ENCODE data around the gene FIBCD1.

The FIBCD1 gene

DNA sequence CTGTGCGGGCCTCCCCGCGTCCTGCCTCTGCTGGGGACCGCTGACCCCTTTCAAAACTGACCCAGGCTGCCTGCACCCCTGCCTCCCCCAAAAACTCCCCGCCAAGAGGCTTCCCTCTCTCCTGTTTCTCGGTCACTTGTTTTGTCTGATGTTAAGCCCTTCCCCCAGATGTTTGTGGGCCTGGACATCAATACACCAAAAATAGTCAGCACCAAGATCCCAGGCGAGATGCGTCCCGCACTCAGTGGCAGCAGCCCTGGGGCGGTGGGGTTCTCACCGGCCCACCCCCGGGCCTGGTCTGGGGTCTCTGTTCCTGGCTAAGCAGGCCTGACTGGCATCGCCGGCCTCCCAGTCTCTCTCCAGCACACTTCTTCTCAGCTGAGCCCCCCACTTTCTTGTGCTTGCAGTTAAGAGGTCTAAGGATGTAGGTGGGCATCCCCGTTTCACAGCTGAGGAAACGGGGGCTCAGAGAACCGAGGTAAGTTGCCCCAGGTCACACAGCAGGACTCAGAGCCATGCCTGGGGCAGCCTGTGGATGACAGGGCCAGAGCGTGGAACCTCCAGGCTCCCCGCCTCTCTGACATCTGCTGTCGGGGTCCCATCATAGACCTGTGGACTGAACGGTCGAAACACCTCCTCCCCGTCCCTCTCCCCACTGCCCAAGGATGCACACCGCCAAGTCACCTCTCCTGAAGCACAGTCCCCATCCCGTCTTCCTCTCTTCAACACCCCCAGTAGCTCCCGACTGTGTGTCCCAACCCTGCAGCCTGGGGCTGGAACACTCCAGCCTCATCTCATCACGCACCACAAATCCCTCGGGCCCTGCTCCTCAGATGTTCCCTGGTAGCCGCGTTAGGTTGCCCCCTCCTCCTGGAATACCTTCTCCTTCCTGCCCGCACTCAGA is 16.8 kb downstream of the FIBCD1 start:
- TF ChIP-seq, protein P1, sequence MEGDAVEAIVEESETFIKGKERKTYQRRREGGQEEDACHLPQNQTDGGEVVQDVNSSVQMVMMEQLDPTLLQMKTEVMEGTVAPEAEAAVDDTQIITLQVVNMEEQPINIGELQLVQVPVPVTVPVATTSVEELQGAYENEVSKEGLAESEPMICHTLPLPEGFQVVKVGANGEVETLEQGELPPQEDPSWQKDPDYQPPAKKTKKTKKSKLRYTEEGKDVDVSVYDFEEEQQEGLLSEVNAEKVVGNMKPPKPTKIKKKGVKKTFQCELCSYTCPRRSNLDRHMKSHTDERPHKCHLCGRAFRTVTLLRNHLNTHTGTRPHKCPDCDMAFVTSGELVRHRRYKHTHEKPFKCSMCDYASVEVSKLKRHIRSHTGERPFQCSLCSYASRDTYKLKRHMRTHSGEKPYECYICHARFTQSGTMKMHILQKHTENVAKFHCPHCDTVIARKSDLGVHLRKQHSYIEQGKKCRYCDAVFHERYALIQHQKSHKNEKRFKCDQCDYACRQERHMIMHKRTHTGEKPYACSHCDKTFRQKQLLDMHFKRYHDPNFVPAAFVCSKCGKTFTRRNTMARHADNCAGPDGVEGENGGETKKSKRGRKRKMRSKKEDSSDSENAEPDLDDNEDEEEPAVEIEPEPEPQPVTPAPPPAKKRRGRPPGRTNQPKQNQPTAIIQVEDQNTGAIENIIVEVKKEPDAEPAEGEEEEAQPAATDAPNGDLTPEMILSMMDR (conservative IDR thresholded peaks at IDR 0.05) = no peak
- TF ChIP-seq ZFX (IDR thresholded peaks at IDR 0.05) = no peak
- no peak overlapping the region for H3K27ac ChIP-seq

DNA sequence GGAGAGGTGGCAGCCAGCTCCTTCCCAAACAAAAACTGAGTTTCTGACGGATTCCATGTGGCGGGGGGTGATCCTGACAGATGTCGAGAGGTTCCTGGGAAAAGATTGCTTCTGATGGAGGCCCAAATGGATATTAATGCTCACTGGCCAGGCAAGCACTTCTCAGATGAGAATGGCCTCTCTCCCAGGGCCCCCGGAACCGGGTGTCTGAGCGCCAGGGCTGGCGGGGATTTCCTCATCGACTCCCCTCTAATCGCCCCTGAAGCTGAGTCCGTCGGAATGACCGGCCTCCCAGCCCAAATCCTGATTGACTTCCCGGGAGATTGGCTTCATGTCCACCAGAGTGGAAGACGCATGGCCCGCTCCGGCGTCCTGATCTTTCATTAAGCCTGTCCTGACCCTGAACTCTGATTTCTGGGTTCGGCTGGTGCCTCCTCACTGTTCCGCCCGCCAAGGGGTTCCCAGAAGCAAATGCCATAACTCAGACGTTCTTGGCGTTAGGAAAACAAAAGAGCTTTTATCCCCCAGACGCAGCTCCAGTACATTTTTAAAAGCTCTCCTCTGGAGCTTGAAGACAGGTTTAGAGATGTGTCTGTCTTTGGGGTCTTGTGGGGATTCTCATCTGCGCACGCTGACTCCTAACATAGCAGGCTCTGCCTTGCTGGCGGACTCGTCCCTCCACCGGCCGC is 17.6 kb downstream of the FIBCD1 start:
- no peak overlapping the region for H3K27ac ChIP-seq
- TF ChIP-seq, protein P1 (conservative IDR thresholded peaks at IDR 0.05) = no peak
- TF ChIP-seq ZFX (IDR thresholded peaks at IDR 0.05) = no peak

DNA sequence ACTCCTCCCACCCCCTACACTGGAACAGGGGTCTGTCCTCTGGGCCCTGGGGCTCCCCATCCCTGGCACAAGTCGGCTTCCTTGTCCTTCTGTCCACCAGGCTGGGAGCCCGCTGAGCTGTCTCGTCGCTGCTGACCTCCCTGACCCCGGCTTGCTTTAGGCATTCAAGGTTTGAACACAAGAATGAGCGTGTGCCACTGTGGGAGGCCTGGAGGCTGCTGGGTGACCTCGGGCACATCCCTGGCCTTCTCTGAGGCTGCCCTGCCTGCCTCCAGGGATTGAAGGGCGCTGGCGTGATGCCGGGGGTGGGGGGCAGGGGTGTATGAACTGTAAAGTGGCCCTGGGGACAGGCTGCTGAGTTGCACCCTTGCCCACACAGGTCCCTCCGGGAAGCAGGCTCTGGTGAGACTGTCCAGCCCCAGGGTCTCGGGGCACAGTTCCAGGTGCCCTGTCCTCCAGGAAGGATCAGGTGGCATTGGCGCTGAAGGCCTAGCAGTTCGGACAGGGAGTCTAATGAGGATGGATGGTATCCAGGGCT is 18.2 kb downstream of the FIBCD1 start:
- H3K27ac ChIP-seq = no peak overlapping the region
- TF ChIP-seq, protein P1 (conservative IDR thresholded peaks at IDR 0.05) = no peak
- no peak for TF ChIP-seq ZFX (IDR thresholded peaks at IDR 0.05)

DNA sequence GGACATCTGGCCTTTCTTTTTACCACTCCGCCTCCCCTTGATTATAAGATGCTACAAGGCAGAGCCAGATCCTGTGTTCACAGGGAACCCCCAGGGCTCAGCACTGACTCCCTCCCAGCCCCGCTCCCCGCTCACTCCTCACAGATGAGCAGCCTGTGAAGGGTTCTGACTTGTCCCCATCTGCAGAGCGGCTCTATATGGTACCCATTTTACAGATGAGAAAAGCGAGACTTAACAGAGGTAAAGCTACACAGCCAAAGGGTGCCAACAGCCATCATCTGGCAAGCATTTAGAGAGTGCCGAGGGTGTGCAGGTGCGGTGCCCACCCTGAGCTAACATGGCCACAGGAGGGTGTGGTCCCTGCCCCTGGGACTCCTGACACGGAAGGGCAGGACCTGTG is 18.8 kb downstream of the FIBCD1 start:
- TF ChIP-seq, protein P1 (conservative IDR thresholded peaks at IDR 0.05) = no peak
- no peak for TF ChIP-seq ZFX (IDR thresholded peaks at IDR 0.05)
- no peak overlapping the region for H3K27ac ChIP-seq

DNA sequence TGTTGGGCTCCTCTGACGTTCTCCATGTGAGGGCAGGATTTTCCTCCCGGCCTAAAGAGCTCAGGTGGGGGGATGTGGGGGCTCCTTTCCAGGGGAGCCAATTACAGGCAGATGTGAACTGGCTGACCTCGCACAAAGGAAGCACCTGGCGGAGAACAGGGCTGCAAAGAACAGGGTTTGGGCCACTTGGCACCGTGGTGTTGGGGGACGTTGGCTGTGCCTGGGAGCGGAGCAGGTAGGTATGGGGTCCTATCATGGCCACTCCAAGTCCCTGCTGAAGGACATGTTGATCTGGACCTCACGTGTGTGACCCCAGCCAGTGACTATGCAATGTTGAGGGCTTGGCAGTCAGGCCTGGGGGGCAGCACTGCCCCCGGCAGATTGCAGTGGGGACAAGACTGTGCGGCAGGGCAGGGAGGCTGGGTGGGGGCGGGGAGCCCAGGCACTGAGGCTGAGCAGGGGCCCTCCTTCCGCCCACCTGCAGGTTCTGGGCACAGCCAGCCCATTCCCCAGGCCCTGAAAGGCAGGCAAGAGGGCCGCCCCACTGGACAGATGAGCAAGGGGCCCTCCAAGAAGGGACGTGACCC is 19.4 kb downstream of the FIBCD1 start:
- no peak overlapping the region for H3K27ac ChIP-seq
- no peak for TF ChIP-seq ZFX (IDR thresholded peaks at IDR 0.05)
- TF ChIP-seq, protein P1 (conservative IDR thresholded peaks at IDR 0.05) = no peak

DNA sequence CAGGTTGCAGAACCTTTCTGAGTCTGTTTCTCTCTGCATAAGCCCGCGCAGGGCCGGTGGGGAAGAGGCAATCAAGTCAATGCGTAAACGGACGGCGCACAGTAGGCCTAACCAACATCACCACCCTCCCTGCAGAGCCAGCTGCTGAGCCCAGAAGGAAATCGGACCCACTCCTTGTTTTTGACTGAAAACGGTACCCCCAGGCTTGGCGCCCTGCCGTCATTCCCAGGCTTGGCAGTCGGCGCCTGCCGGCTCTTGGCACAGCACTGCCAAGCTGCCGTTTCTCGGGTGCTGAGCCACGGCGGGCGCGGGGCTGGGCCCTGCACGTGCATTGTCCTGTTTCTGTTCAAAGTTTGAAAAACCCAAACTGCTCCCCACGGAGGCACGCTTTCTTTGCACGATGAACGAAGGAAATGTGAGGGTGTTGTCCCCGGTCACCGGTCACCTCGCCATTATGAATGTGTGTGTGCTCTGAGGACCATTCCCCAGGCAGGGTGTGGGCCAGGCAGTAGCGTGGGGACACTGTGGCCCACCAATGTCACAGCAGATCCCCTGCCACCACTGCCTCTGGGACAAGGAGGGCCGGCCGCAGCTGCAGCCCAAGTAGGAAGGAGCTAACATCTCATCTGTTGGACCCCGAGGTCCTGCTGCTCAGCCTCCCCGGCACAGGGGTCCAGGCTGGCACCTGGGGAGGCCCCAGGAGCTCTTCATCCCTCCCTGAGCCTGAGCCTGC is 20.1 kb downstream of the FIBCD1 start:
- no peak for TF ChIP-seq ZFX (IDR thresholded peaks at IDR 0.05)
- TF ChIP-seq, protein P1 (conservative IDR thresholded peaks at IDR 0.05) = no peak
- H3K27ac ChIP-seq = no peak overlapping the region

All from C4-2B (cell line).